H1 (cell line): ENCODE measurements around the gene KRTAP2-4. TPM values are rescaled to one million over a fixed set of nuclear protein-coding genes. Genes with fewer than 3 reads are reported as not detected.

Source experiments
- CTCF ChIA-PET: fragments of 300-600 bp; sonication (Branson Sonifier 250); formaldehyde crosslinking; loops from one replicate; lab custom pipeline; 2021; ENCODE audit not compliant: partially characterized antibody; lab: Charles Lee
- POLR2A ChIA-PET: fragments of 300-600 bp; sonication (Branson Sonifier 250); formaldehyde crosslinking; loops from one replicate; lab custom pipeline; 2021; ENCODE audit warnings: inconsistent platforms; ENCODE audit not compliant: partially characterized antibody; lab: Charles Lee
- DNase-seq, 2 experiments: peaks; one replicate each; pipeline versions ENCODE4 v3.0.0 to v3.0.0-alpha.2; 2010 to 2022; ENCODE audit warnings: low spot score in 2 of 2, low read depth in 1 of 2, mixed read lengths in 1 of 2
- FAIRE-seq: peaks from 2 replicates; lab custom pipeline; 2011; peaks lifted over from hg19 to GRCh38; lab: Jason Lieb, UNC
- H2AFZ ChIP-seq: 2 replicates; pipeline ENCODE4 v1.8.1; 2012; ENCODE audit warnings: low read length, inconsistent platforms
- H2AK5ac ChIP-seq: 2 replicates; pipeline ENCODE4 v1.6.1; 2013; ENCODE audit warnings: low read depth, low read length
- H2BK120ac ChIP-seq: replicated peaks from 2 replicates; pipeline ENCODE3; 2013; ENCODE audit warnings: low read depth, low read length, inconsistent platforms
- H2BK12ac ChIP-seq: 2 replicates; pipeline ENCODE4 v1.6.1; 2013; ENCODE audit warnings: low read depth, low read length
- H2BK15ac ChIP-seq: 2 replicates; pipeline ENCODE4 v1.6.1; 2013; ENCODE audit warnings: low read length
- H2BK20ac ChIP-seq: 2 replicates; pipeline ENCODE4 v1.6.1; 2013; ENCODE audit warnings: low read length
- H2BK5ac ChIP-seq: 2 replicates; pipeline ENCODE4 v1.6.1; 2013; ENCODE audit warnings: low read depth, low read length
- H3K14ac ChIP-seq: 2 replicates; pipeline ENCODE4 v1.6.1; 2013; ENCODE audit warnings: inconsistent platforms; ENCODE audit not compliant: insufficient read length
- H3K18ac ChIP-seq: 2 replicates; pipeline ENCODE4 v1.6.1; 2013; ENCODE audit warnings: low read length; ENCODE audit errors: extremely low read depth
- H3K23ac ChIP-seq: 2 replicates; pipeline ENCODE4 v1.6.1; 2013; ENCODE audit warnings: inconsistent platforms; ENCODE audit not compliant: insufficient read length
- H3K23me2 ChIP-seq: 2 replicates; pipeline ENCODE4 v1.6.1; 2013; ENCODE audit warnings: low read depth, low read length
- H3K27ac ChIP-seq: 2 replicates; pipeline ENCODE4 v1.6.1; 2011; ENCODE audit warnings: low read depth, low read length, inconsistent platforms
- H3K27me3 ChIP-seq, 4 experiments: replicated peaks in 1 of 4; 1 replicate in 1 of 4; 2 replicates in 3 of 4; pipeline versions ENCODE4 v1.6.1 to v1.8.1; 2011 to 2013; ENCODE audit warnings: low read length in 3 of 4, mild to moderate bottlenecking in 3 of 4, inconsistent platforms in 2 of 4, mixed read lengths in 2 of 4, moderate library complexity in 1 of 4; ENCODE audit not compliant: control insufficient read depth in 3 of 4, insufficient read depth in 3 of 4; ENCODE audit errors: extremely low read depth in 1 of 4
- H3K36me3 ChIP-seq, 4 experiments: 2 replicates each; pipeline versions ENCODE4 v1.6.1 to v1.8.1; 2011 to 2013; ENCODE audit warnings: mild to moderate bottlenecking in 4 of 4, low read length in 3 of 4, moderate library complexity in 2 of 4, control low read depth in 1 of 4, inconsistent platforms in 1 of 4; ENCODE audit not compliant: insufficient read depth in 4 of 4, control insufficient read depth in 2 of 4
- H3K4ac ChIP-seq: replicated peaks from 2 replicates; pipeline ENCODE3; 2013; ENCODE audit warnings: low read length, low read depth, mixed read lengths, inconsistent platforms; ENCODE audit not compliant: insufficient read length
- H3K4me1 ChIP-seq, 4 experiments: replicated peaks in 1 of 4; 1 replicate in 1 of 4; 2 replicates in 3 of 4; pipeline versions ENCODE4 v1.6.1 to v1.8.1; 2011 to 2013; ENCODE audit warnings: low read length in 3 of 4, inconsistent platforms in 2 of 4, mixed read lengths in 1 of 4; ENCODE audit not compliant: insufficient read depth in 4 of 4, control insufficient read depth in 3 of 4
- H3K4me2 ChIP-seq, 2 experiments: 2 replicates each; pipeline versions ENCODE4 v1.6.1 to v1.8.1; 2011 to 2013; ENCODE audit warnings: low read depth in 2 of 2, low read length in 2 of 2, control low read depth in 1 of 2, inconsistent platforms in 1 of 2, mild to moderate bottlenecking in 1 of 2; ENCODE audit not compliant: insufficient read depth in 1 of 2
- H3K4me3 ChIP-seq, 4 experiments: fragments of 200-600, 300-600 bp in 1 of 4; sonication (generic), shearing (Covaris generic), sonication (Bioruptor Twin) in 1 of 4; 2 replicates each; pipeline versions ENCODE4 v1.5.1 to v1.8.1; 2011 to 2016; ENCODE audit warnings: low read length in 4 of 4, low read depth in 3 of 4, control low read depth in 2 of 4, inconsistent platforms in 2 of 4, mild to moderate bottlenecking in 2 of 4, mixed read lengths in 1 of 4, moderate library complexity in 1 of 4; ENCODE audit not compliant: insufficient read depth in 2 of 4; ENCODE audit errors: extremely low read depth in 1 of 4
- H3K56ac ChIP-seq: replicated peaks from 2 replicates; pipeline ENCODE3; 2013; ENCODE audit warnings: low read depth, mild to moderate bottlenecking, mixed read lengths, low read length, inconsistent platforms; ENCODE audit not compliant: insufficient read length
- H3K79me1 ChIP-seq: 2 replicates; pipeline ENCODE4 v1.6.1; 2013; ENCODE audit warnings: low read depth, low read length, control low read depth
- H3K79me2 ChIP-seq, 2 experiments: 2 replicates each; pipeline versions ENCODE4 v1.6.1 to v1.8.1; 2012 to 2013; ENCODE audit warnings: low read length in 2 of 2, mild to moderate bottlenecking in 2 of 2, inconsistent platforms in 1 of 2; ENCODE audit not compliant: insufficient read depth in 2 of 2, control insufficient read depth in 1 of 2
- H3K9ac ChIP-seq, 4 experiments: replicated peaks in 1 of 4; 1 replicate in 1 of 4; 2 replicates in 3 of 4; pipeline versions ENCODE4 v1.6.1 to v1.8.1; 2011 to 2013; ENCODE audit warnings: low read depth in 3 of 4, low read length in 3 of 4, control low read depth in 2 of 4, mild to moderate bottlenecking in 2 of 4, moderate library complexity in 2 of 4, inconsistent platforms in 1 of 4; ENCODE audit errors: extremely low read depth in 1 of 4
- H3K9me3 ChIP-seq, 2 experiments: 2 replicates each; pipeline versions ENCODE4 v1.6.1 to v1.8.1; 2012 to 2013; ENCODE audit warnings: mild to moderate bottlenecking in 2 of 2, moderate library complexity in 2 of 2, control low read depth in 1 of 2, inconsistent platforms in 1 of 2, low read depth in 1 of 2, low read length in 1 of 2, mixed read lengths in 1 of 2; ENCODE audit not compliant: insufficient read depth in 2 of 2
- H4K20me1 ChIP-seq, 2 experiments: replicated peaks in 1 of 2; 2 replicates each; pipeline versions ENCODE3 to v1.8.1; 2011 to 2013; ENCODE audit warnings: inconsistent platforms in 2 of 2, low read length in 2 of 2, mild to moderate bottlenecking in 1 of 2; ENCODE audit not compliant: insufficient read depth in 2 of 2, control insufficient read depth in 1 of 2
- H4K5ac ChIP-seq: 2 replicates; pipeline ENCODE4 v1.6.1; 2013; ENCODE audit warnings: low read length, low read depth, mixed read lengths, inconsistent platforms; ENCODE audit not compliant: insufficient read length
- H4K8ac ChIP-seq: 2 replicates; pipeline ENCODE4 v1.8.0; 2013; ENCODE audit warnings: mild to moderate bottlenecking, moderate library complexity, low read length, inconsistent platforms; ENCODE audit not compliant: insufficient read depth; ENCODE audit errors: extremely low read depth
- H4K91ac ChIP-seq: replicated peaks from 2 replicates; pipeline ENCODE3; 2013; ENCODE audit warnings: low read length, mixed read lengths, inconsistent platforms; ENCODE audit not compliant: insufficient read length
- ASH2L ChIP-seq: fragments of 200-600, 300-600 bp; sonication (generic); IDR thresholded peaks from one replicate; pipeline ENCODE4 v1.7.1; 2017; ENCODE audit warnings: low read length
- RAD21 ChIP-seq, 2 experiments: IDR thresholded peaks in 1 of 2; conservative IDR thresholded peaks in 1 of 2; 2 replicates each; pipeline ENCODE4 v1.6.1; 2011; ENCODE audit warnings: low read depth in 2 of 2, low read length in 2 of 2, improper control_type of control experiment in 1 of 2, inconsistent platforms in 1 of 2, mild to moderate bottlenecking in 1 of 2, moderate library complexity in 1 of 2
- SP1 ChIP-seq: IDR thresholded peaks from 2 replicates; pipeline ENCODE4 v1.6.1; 2011; ENCODE audit warnings: low read depth, low read length
- WGBS, 2 experiments: shearing (Covaris generic) in 1 of 2; methylation state at CpG; one replicate each; pipeline versions ENCODE4 v1.1.6 to v1.1.7; 2013 to 2015; ENCODE audit warnings: low lambda C conversion rate in 2 of 2, mixed read lengths in 2 of 2, inconsistent platforms in 1 of 2, low coverage in 1 of 2, missing lambda C conversion rate in 1 of 2; ENCODE audit not compliant: insufficient replicate concordance in 2 of 2, insufficient coverage in 1 of 2, insufficient read length in 1 of 2; ENCODE audit errors: extremely low coverage in 1 of 2, missing lambda C conversion rate in 1 of 2; 5-methylcytosine and 5-hydroxymethylcytosine counted together
- polyA plus RNA-seq, 7 experiments: library from polyadenylated mRNA; depleted of rRNA in 3 of 7; stranded (reverse) in 5 of 7; unstranded in 2 of 7; fragments of >200 nt in 5 of 7; fragments of 200-250 nt in 2 of 7; gene quantifications; 1 replicate in 5 of 7; 2 replicates in 1 of 7; 4 replicates in 1 of 7; pipeline versions ENCODE4 v1.2.1 to v1.2.3, GENCODE V29; 2011 to 2013; ENCODE audit warnings: missing spikeins in 2 of 7, mixed read lengths in 2 of 7
- total RNA-seq: library from RNA; stranded (reverse); fragmentation: NEBNext Ultra II Directional; extraction: Animal tissue kit (Norgen Biotek cat#: 25700); gene quantifications from 2 replicates; pipeline ENCODE4 v1.2.1, GENCODE V29; 2021
- TF ChIP-seq, protein P1 (sequence below): IDR thresholded peaks from 2 replicates; pipeline ENCODE4 v1.6.1; 2011; ENCODE audit warnings: low read length, improper control_type of control experiment

Gene KRTAP2-4
- total and polyA plus RNA-seq, 2 of the 8 experiments (the other 6 are each of a cell fraction or from before 2014, with no cell fraction given), result not detected

DNA sequence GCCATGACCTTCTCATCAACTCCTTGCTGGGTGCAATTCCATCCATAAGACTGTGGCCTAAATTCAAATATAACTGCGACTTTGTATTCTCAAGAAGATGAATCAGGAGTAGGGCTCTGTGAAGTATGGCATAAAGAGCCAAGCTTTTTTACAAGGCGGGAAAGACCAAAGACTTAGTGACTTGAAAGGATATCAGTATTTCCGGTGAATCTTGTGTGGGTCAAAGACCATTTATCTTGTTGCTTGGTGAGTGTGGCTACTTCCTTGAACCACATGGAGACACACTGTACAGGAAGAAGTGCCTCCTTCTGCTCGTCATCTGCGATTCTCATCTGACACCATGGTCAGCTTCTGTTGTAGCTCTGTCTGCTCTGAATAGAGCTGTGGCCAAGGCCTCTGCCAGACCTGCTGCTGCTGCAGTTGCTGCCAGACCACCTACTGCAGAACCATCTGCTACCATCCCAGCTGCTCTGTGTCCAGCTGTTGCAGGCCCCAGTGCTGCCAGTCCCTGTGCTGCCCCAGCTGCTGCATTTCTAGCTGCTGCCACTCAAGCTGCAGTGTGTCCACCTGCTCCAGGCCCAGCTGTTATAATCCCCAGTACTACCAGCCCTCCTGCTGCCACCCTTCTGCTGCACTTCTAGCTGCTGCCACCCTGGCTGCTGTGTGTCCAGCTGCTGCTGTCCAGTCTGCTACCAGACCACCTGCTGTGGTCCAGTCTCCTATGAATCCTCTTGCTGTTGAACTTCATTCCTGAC lies 6.1 kb upstream of the KRTAP2-4 start:
- H2BK120ac ChIP-seq, result no peak overlapping the region
- CTCF ChIA-PET, result interaction anchor here (0.6 kb wide), 1 partner anchor 184 kb away, joined by 3 read pairs; no protein-coding TSS in a partner anchor
- H2AFZ ChIP-seq, result no peak overlapping the region
- no peak overlapping the region for H2BK12ac ChIP-seq
- no peaks in the 10 kb centered on the region for H3K23me2 ChIP-seq
- H3K4me2 ChIP-seq, result no peak overlapping the region
- no peak overlapping the region; the same call in 1 of the 2 replicates for H2BK15ac ChIP-seq
- H3K9me3 ChIP-seq, result no peaks in the 10 kb centered on the region
- H4K5ac ChIP-seq, result no peak overlapping the region
- no peaks in the 10 kb centered on the region for H3K36me3 ChIP-seq
- H4K91ac ChIP-seq, result no peak overlapping the region
- no peak overlapping the region for H3K23ac ChIP-seq
- no peaks in the 10 kb centered on the region for H3K79me1 ChIP-seq
- no peak overlapping the region for H3K18ac ChIP-seq
- no peaks in the 10 kb centered on the region for H3K4me1 ChIP-seq
- H3K56ac ChIP-seq, result no peak overlapping the region
- no peak overlapping the region for H2BK20ac ChIP-seq
- POLR2A ChIA-PET, result no interaction called here
- no peaks in the 10 kb centered on the region for H4K20me1 ChIP-seq
- TF ChIP-seq RAD21 (IDR thresholded peaks at IDR 0.05 in 1 of 2, conservative IDR thresholded peaks at IDR 0.05 in 1 of 2; ENCODE audit: low read depth in 2 of 2, low read length in 2 of 2), result no peak
- TF ChIP-seq SP1, result no peak
- TF ChIP-seq, protein P1, sequence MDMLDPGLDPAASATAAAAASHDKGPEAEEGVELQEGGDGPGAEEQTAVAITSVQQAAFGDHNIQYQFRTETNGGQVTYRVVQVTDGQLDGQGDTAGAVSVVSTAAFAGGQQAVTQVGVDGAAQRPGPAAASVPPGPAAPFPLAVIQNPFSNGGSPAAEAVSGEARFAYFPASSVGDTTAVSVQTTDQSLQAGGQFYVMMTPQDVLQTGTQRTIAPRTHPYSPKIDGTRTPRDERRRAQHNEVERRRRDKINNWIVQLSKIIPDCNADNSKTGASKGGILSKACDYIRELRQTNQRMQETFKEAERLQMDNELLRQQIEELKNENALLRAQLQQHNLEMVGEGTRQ, result no peak
- no peak for TF ChIP-seq ASH2L
- H2AK5ac ChIP-seq, result no peak overlapping the region
- H3K14ac ChIP-seq, result no peak overlapping the region
- no peak for FAIRE-seq
- no peaks in the 10 kb centered on the region for H3K27me3 ChIP-seq
- DNase-seq, result no peak
- no peak overlapping the region for H4K8ac ChIP-seq
- H3K4me3 ChIP-seq, result no peak overlapping the region
- no peaks in the 10 kb centered on the region for H3K79me2 ChIP-seq
- no peak overlapping the region for H3K4ac ChIP-seq
- no peak overlapping the region for H3K27ac ChIP-seq
- H3K9ac ChIP-seq, result no peak overlapping the region
- 88% methylated on average over 5 of the region's 5 CpGs; no CpG with 5 or more reads in 1 of the 2 experiments for WGBS, 2 experiments
- no peak overlapping the region for H2BK5ac ChIP-seq
